Spinal cord (tissue), 10 donors: ENCODE results near the gene SASH3. TPM values are rescaled to one million over a fixed set of nuclear protein-coding genes. Genes with fewer than 3 reads are reported as not detected.
"Not testable (repeated sequence)": the region's sequence is repeated elsewhere in the genome, so short reads cannot be mapped to it uniquely, and the experiment has no call there.

Experiments
- DNase-seq, 6 donors: peaks; one replicate each; pipeline versions ENCODE4 v3.0.0 to v3.0.0-alpha.2; 2013 to 2015; ENCODE audit warnings: low spot score in 6 of 6, low read depth in 4 of 6
- H3K27ac ChIP-seq: one replicate; pipeline ENCODE4 v1.5.1; 2013; ENCODE audit warnings: low read depth, low read length, control low read depth
- H3K27me3 ChIP-seq: one replicate; pipeline ENCODE4 v1.6.1; 2013; ENCODE audit warnings: low read length; ENCODE audit not compliant: control insufficient read depth, insufficient read depth
- H3K36me3 ChIP-seq: one replicate; pipeline ENCODE4 v1.6.1; 2013; ENCODE audit warnings: low read length; ENCODE audit not compliant: control insufficient read depth, insufficient read depth
- H3K4me1 ChIP-seq: one replicate; pipeline ENCODE4 v1.6.1; 2013; ENCODE audit warnings: low read length; ENCODE audit not compliant: control insufficient read depth, insufficient read depth
- H3K4me3 ChIP-seq: one replicate; pipeline ENCODE4 v1.5.1; 2013; ENCODE audit warnings: low read depth, low read length, control low read depth
- H3K9me3 ChIP-seq: one replicate; pipeline ENCODE4 v1.6.1; 2013; ENCODE audit warnings: low read length; ENCODE audit not compliant: control insufficient read depth, insufficient read depth
- WGBS: methylation state at CpG from one replicate; pipeline ENCODE4 v1.1.5; 2013; ENCODE audit warnings: missing lambda C conversion rate; ENCODE audit not compliant: insufficient coverage; 5-methylcytosine and 5-hydroxymethylcytosine counted together
- polyA plus RNA-seq, 2 donors: library from polyadenylated mRNA; unstranded; fragments of 120-200 nt; gene quantifications; one replicate each; pipeline ENCODE4 v1.2.1, GENCODE V29; 2013; ENCODE audit not compliant: insufficient read length in 2 of 2
- total RNA-seq, 2 donors: library from RNA; depleted of rRNA in 1 of 2; stranded (reverse); fragments of 120-200 nt in 1 of 2; fragments of >200 nt in 1 of 2; gene quantifications; one replicate each; pipeline versions ENCODE4 v1.2.3 to v1.2.4, GENCODE V29; 2013 to 2014
- donor health status: healthy.

SASH3 gene
- total and polyA plus RNA-seq, 4 donors, result 4.8 to 8.2 (median 5.2) TPM

DNA sequence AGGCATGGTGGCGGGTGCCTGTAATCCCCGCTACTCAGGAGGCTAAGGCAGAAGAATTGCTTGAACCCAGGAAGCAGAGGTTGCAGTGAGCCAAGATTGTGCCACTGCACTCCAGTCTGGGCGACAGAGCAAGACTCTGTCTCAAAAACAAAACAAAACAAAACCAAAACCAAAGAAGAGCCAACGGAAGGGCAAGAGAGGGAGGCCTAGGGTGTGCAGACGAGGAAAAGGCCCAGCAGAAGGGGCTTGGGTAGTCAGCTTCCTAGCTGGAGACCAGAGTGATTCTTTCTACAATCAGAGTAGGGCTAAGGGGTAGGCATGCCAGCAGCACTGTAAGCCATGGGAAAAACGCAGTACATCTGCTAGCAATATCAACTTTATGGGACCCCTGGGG, 37.0 kb upstream of the SASH3 start:
- H3K4me3 ChIP-seq, H3K27me3 ChIP-seq, H3K36me3 ChIP-seq, H3K9me3 ChIP-seq, H3K27ac ChIP-seq: not testable (repeated sequence)
- 76% methylated on average over 3 of the region's 6 CpGs for WGBS
- peak in 1 of 6 donors; percentile 17 for DNase-seq
- H3K4me1 ChIP-seq, result peaks cover 18% of the 10 kb centered on the region

DNA sequence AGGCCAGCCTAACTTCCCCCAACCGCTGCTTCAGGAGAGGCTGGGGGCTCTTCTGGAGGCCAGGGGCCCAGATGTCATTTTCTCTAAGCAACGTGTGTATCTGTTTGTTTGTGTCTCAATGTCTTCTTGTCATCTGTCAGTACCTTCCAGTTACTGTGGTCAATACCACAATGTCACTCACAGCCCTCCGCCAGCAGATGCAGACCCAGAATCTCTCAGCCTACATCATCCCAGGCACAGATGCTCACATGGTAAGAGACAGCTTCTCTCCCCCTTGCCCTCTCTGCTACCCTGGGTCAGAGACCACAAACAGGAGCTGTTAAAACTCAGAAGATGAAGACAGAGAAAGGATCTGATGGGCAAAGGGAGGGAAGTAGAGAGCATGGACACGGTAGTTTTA, 35.9 kb upstream of the SASH3 start:
- DNase-seq, result no peak
- Histone ChIP-seq H3K9me3 (no peaks in the 10 kb centered on the region), H3K36me3 (no peaks in the 10 kb centered on the region), H3K4me3 (no peak overlapping the region), H3K27ac (no peak overlapping the region), H3K27me3 (peaks cover 3% of the 10 kb centered on the region), H3K4me1 (peaks cover 15% of the 10 kb centered on the region)
- 71% methylated on average over 1 of the region's 4 CpGs for WGBS

DNA sequence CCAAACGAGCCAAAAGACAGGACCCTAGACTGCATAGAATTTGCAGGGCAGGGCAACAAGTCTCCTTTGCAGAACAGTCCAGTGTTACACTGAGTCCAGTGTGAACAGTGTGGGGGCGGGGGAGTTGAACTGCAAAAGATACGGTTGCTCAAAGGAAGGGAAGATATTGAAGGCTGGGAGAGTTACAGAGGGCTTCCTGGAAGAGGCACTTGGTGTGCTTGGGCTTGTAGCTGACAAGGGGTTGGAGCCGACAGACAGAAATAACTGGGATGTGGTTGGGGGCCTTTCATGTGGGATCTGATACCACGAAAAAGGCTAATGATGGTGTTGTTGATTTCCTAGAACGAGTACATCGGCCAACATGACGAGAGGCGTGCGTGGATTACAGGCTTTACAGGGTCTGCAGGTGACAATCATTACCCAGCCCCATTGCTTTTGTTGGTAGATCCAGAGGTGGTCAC, 34.9 kb upstream of the SASH3 start:
- WGBS, result 74% methylated on average over 10 of the region's 10 CpGs
- H3K27me3 ChIP-seq, result peaks cover 2% of the 10 kb centered on the region
- H3K4me1 ChIP-seq, result peaks cover 12% of the 10 kb centered on the region
- H3K36me3 ChIP-seq, result no peaks in the 10 kb centered on the region
- H3K27ac ChIP-seq, result no peak overlapping the region
- H3K9me3 ChIP-seq, result no peaks in the 10 kb centered on the region
- DNase-seq, result no peak
- H3K4me3 ChIP-seq, result no peak overlapping the region

GRCh38 chrX:129746557-129747470, 32.9 kb upstream of the SASH3 start:
- no peak overlapping the region for H3K27ac ChIP-seq
- WGBS, result 38% methylated on average over 4 of the region's 7 CpGs

GRCh38 chrX:129747533-129747932, 32.2 kb upstream of the SASH3 start:
- no peak overlapping the region for H3K4me3 ChIP-seq
- H3K27ac ChIP-seq, result no peak overlapping the region
- WGBS, result 56% methylated on average over 4 of the region's 4 CpGs
- no peaks in the 10 kb centered on the region for H3K9me3 ChIP-seq
- H3K27me3 ChIP-seq, result peaks cover 2% of the 10 kb centered on the region
- no peak for DNase-seq
- H3K4me1 ChIP-seq, result peaks cover 12% of the 10 kb centered on the region
- no peaks in the 10 kb centered on the region for H3K36me3 ChIP-seq

More at GRCh38 chrX:129746557-129747470, 32.9 kb upstream of the SASH3 start:
- H3K4me1 ChIP-seq, result peaks cover 12% of the 10 kb centered on the region
- H3K36me3 ChIP-seq, result no peaks in the 10 kb centered on the region
- no peak overlapping the region for H3K4me3 ChIP-seq
- H3K27me3 ChIP-seq, result peaks cover 2% of the 10 kb centered on the region
- DNase-seq, result peak in 3 of 6 donors; percentile 36 to 70 (median 68)
- no peaks in the 10 kb centered on the region for H3K9me3 ChIP-seq

DNA sequence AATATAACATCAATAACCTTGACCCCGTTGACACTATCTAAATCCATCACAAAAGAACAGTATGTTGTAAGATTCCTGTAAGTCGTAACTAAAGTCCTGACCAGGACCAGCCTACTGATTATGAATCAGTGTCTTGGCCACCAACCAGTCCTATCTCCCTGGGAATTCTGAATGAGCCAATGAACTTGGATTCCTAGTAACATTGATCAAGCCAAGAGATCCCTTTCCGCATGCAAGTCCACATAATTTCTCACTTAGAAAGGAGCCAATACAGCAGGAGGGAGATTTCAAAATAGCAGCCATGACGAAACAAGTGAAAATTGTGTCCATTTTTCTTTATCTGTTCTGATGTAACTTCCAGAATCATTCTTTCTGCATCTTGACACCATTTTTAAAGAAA, 31.4 kb upstream of the SASH3 start:
- Histone ChIP-seq H3K27me3 (peaks cover 2% of the 10 kb centered on the region), H3K4me3 (no peak overlapping the region), H3K9me3 (no peaks in the 10 kb centered on the region), H3K27ac (no peak overlapping the region), H3K36me3 (no peaks in the 10 kb centered on the region), H3K4me1 (peaks cover 12% of the 10 kb centered on the region)
- DNase-seq, result peak in 2 of 6 donors; percentile 1 to 51
- 74% methylated on average over 2 of the region's 4 CpGs for WGBS

DNA sequence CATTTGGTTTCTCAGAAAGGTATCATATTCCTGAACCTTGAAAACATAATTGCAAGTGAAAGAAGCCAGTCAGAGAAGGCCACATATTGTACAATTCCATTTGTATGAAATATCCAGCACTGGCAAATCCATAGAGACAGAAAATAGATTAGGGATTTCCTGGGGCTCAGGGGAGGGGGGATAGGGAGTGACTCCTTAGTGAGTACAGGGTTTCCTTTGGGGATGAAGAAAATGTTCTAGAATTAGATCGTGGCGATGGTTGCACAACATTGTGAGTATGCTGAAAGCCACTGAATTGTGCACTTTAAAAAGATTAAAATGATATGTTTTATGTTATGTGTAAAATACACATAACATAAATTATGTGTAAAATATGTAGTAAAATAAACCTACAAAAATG, 30.7 kb upstream of the SASH3 start:
- DNase-seq, result no peak
- WGBS, result no CpG with 5 or more reads among the region's 2 CpGs
- H3K27ac ChIP-seq, result no peak overlapping the region
- H3K9me3 ChIP-seq, result no peaks in the 10 kb centered on the region
- H3K27me3 ChIP-seq, result no peaks in the 10 kb centered on the region
- H3K4me1 ChIP-seq, result peaks cover 9% of the 10 kb centered on the region
- no peaks in the 10 kb centered on the region for H3K36me3 ChIP-seq
- no peak overlapping the region for H3K4me3 ChIP-seq

- Histone ChIP-seq H3K9me3 (no peaks in the 10 kb centered on the region), H3K27me3 (peaks cover 2% of the 10 kb centered on the region), H3K27ac (no peak overlapping the region), H3K4me3 (no peak overlapping the region), H3K4me1 (peaks cover 14% of the 10 kb centered on the region), H3K36me3 (no peaks in the 10 kb centered on the region)
- DNase-seq, result no peak
- WGBS, result 86% methylated on average over 6 of the region's 8 CpGs
Measured at GRCh38 chrX:129750971-129751370, 28.8 kb upstream of the SASH3 start.

GRCh38 chrX:129754056-129755024, 25.4 kb upstream of the SASH3 start:
- 53% methylated on average over 16 of the region's 22 CpGs for WGBS
- Histone ChIP-seq H3K27me3 (peaks cover 2% of the 10 kb centered on the region), H3K9me3 (no peaks in the 10 kb centered on the region), H3K4me3 (no peak overlapping the region), H3K36me3 (no peaks in the 10 kb centered on the region), H3K27ac (no peak overlapping the region), H3K4me1 (peaks cover 11% of the 10 kb centered on the region)
- no peak for DNase-seq
